Naive thymus-derived CD4-positive, alpha-beta T cell (primary cell): ENCODE measurements around the gene SLC22A23. TPM values are rescaled to one million over a fixed set of nuclear protein-coding genes. Genes with fewer than 3 reads are reported as not detected.

Source experiments
- ATAC-seq: fragments of 150-1000 bp; cut with Tn5 transposase; 2 replicates; pipeline ENCODE4 v1.10.0; 2021; ENCODE audit warnings: mild to moderate bottlenecking, moderate library complexity
- CTCF ChIA-PET: fragments of 350-600 bp; sonication (Branson Sonifier 250); formaldehyde crosslinking; loops from one replicate; lab custom pipeline; 2021; ENCODE audit warnings: antibody characterized with exemption; lab: Charles Lee
- POLR2A ChIA-PET: fragments of 350-600 bp; sonication (Branson Sonifier 250); formaldehyde crosslinking; loops from one replicate; lab custom pipeline; 2021; ENCODE audit warnings: antibody characterized with exemption, inconsistent platforms; lab: Charles Lee
- DNase-seq, 9 donors: peaks; one replicate each; pipeline versions ENCODE4 v3.0.0 to v3.0.0-alpha.2; 2020 to 2022; ENCODE audit warnings: mixed read lengths in 1 of 9
- H3K27ac ChIP-seq: one replicate; pipeline ENCODE4 v1.7.0; 2013; ENCODE audit warnings: mild to moderate bottlenecking, low read depth, low read length, moderate library complexity
- H3K27me3 ChIP-seq, 2 donors: one replicate each; pipeline ENCODE4 v1.7.0; 2013; ENCODE audit warnings: low read length in 2 of 2, mild to moderate bottlenecking in 2 of 2, moderate library complexity in 2 of 2; ENCODE audit not compliant: control insufficient read depth in 2 of 2, insufficient read depth in 2 of 2
- H3K36me3 ChIP-seq, 3 experiments: 1 replicate in 2 of 3; 2 replicates in 1 of 3; pipeline ENCODE4 v1.7.0; 2013; ENCODE audit warnings: low read length in 3 of 3, mild to moderate bottlenecking in 3 of 3, moderate library complexity in 1 of 3; ENCODE audit not compliant: insufficient read depth in 3 of 3, control insufficient read depth in 2 of 3
- H3K4me1 ChIP-seq, 2 donors: one replicate each; pipeline ENCODE4 v1.7.0; 2013; ENCODE audit warnings: low read length in 2 of 2, mild to moderate bottlenecking in 2 of 2, moderate library complexity in 1 of 2; ENCODE audit not compliant: control insufficient read depth in 2 of 2, insufficient read depth in 2 of 2
- H3K4me3 ChIP-seq: 2 replicates; pipeline ENCODE4 v1.7.0; 2013; ENCODE audit warnings: mild to moderate bottlenecking, low read length
- H3K9me3 ChIP-seq, 3 experiments: 1 replicate in 2 of 3; 2 replicates in 1 of 3; pipeline ENCODE4 v1.7.0; 2013; ENCODE audit warnings: low read length in 3 of 3; ENCODE audit not compliant: control insufficient read depth in 2 of 3
- H3K27ac Mint-ChIP-seq, 9 donors: one replicate each; pipeline ENCODE4 v1.8.0; 2020 to 2022; ENCODE audit warnings: mixed read lengths in 9 of 9, mild to moderate bottlenecking in 8 of 9, moderate library complexity in 5 of 9, inconsistent platforms in 2 of 9
- H3K27me3 Mint-ChIP-seq, 5 donors: one replicate each; pipeline ENCODE4 v1.8.0; 2021 to 2022; ENCODE audit warnings: mixed read lengths in 5 of 5, mild to moderate bottlenecking in 1 of 5
- H3K36me3 Mint-ChIP-seq, 5 donors: one replicate each; pipeline ENCODE4 v1.8.0; 2020 to 2022; ENCODE audit warnings: mixed read lengths in 5 of 5, mild to moderate bottlenecking in 3 of 5, inconsistent platforms in 1 of 5
- H3K4me1 Mint-ChIP-seq, 7 donors: one replicate each; pipeline ENCODE4 v1.8.0; 2020 to 2022; ENCODE audit warnings: mixed read lengths in 7 of 7, mild to moderate bottlenecking in 3 of 7, inconsistent platforms in 1 of 7
- H3K4me3 Mint-ChIP-seq, 10 donors: one replicate each; pipeline ENCODE4 v1.8.0; 2020 to 2022; ENCODE audit warnings: mild to moderate bottlenecking in 10 of 10, mixed read lengths in 10 of 10, moderate library complexity in 6 of 10, inconsistent platforms in 2 of 10
- H3K9me3 Mint-ChIP-seq, 11 donors: one replicate each; pipeline ENCODE4 v1.8.0; 2020 to 2022; ENCODE audit warnings: mixed read lengths in 11 of 11, mild to moderate bottlenecking in 4 of 11, inconsistent platforms in 1 of 11, moderate library complexity in 1 of 11
- intact Hi-C, 2 donors: fragments of 100-400 bp; cut with micrococcal nuclease; formaldehyde crosslinking; loops; one replicate each; pipeline ENCODE4 v1.15.1; 2023
- polyA plus RNA-seq, 2 donors: library from polyadenylated mRNA; unstranded; fragments of 300-500 nt; fragmentation: Illumina TruSeq; gene quantifications; one replicate each; pipeline ENCODE4 v1.2.3, GENCODE V29; 2021
- total RNA-seq, 6 experiments: library from RNA in 5 of 6; stranded (reverse) in 5 of 6; gene quantifications; 1 replicate in 5 of 6; 2 replicates in 1 of 6; pipeline ENCODE4 v1.2.3 and lab custom pipeline; 2021 to 2026

Gene SLC22A23
- total and polyA plus RNA-seq, 7 experiments from 2014 or later = 1.1 to 23.8 (median 13.6) TPM

DNA sequence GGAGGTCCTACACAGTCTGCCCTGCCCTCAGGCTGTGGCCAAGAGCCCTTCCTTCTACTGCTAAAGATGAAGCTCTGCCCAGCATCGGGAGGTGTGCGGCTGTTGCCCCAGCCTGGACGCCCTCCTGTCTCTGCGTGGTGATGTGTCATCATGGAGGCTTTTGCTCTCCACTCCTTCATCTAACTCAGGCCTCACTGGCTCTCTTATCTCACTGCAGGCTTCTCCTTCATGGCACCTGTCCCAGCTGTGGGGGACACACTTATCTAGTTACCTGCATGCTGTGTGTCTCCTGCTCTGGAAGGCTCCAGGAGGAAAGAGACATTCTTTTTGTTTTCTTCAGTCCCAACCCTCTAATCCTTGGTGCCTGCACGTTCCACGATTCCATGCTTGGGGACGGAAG is 109.0 kb downstream of the SLC22A23 start:
- CTCF ChIA-PET = no interaction called here
- no peaks in the 10 kb centered on the region for H3K36me3 ChIP-seq
- H3K9me3 Mint-ChIP-seq = no peaks in the 10 kb centered on the region

DNA sequence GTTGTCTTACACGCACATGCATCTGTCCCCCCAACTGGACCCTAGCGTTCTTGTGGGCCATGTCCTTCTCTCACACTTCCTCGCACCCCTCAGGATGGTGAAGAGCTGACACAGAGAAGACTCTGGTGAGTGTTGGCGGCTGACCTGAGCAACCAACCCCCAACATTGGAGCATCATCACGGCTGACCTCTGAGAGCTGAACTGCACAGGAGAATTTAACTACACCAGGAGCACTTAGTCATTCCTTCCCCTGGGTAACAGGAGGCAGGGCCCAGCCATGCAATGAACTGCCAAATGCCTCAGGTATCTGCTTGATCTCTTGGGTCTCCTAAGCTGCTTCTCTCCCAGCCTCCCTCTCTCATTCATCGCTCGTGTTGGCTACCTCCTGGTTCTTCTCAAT is 109.6 kb downstream of the SLC22A23 start:
- H3K4me1 Mint-ChIP-seq = peaks cover 0 to 54% (median 34%) of the 10 kb centered on the region in 7 donors
- ChIA-PET CTCF (no interaction called here), POLR2A (interaction anchor here (1.1 kb wide), 1 partner anchor 9 kb away, joined by 3 read pairs; no protein-coding TSS in a partner anchor)
- no peaks in the 10 kb centered on the region for H3K9me3 Mint-ChIP-seq
- H3K27me3 Mint-ChIP-seq = peaks cover 0 to 16% (median 5%) of the 10 kb centered on the region in 5 donors
- no peaks in the 10 kb centered on the region for H3K36me3 ChIP-seq
- H3K27ac Mint-ChIP-seq = no peak overlapping the region
- H3K27me3 ChIP-seq = no peaks in the 10 kb centered on the region
- H3K4me3 ChIP-seq = no peak overlapping the region
- H3K4me1 ChIP-seq = no peaks in the 10 kb centered on the region
- no peak overlapping the region for H3K27ac ChIP-seq
- no peaks in the 10 kb centered on the region for H3K9me3 ChIP-seq
- intact Hi-C loops = no loop called here
- no peak overlapping the region for H3K4me3 Mint-ChIP-seq
- H3K36me3 Mint-ChIP-seq = peaks cover 0 to 22% (median 4%) of the 10 kb centered on the region in 5 donors
- ATAC-seq = no peak
- no peak for DNase-seq

More for the DNA sequence above, 109.0 kb downstream of the SLC22A23 start:
- Histone ChIP-seq H3K9me3 (no peaks in the 10 kb centered on the region), H3K27ac (no peak overlapping the region), H3K4me3 (no peak overlapping the region), H3K27me3 (no peaks in the 10 kb centered on the region), H3K4me1 (no peaks in the 10 kb centered on the region)
- no peak for DNase-seq
- H3K27ac Mint-ChIP-seq = peak overlapping the region in 1 of 9 donors; percentile 56
- H3K4me1 Mint-ChIP-seq = peaks cover 0 to 55% (median 38%) of the 10 kb centered on the region in 7 donors
- no peak for ATAC-seq
- H3K36me3 Mint-ChIP-seq = peaks cover 0 to 21% (median 4%) of the 10 kb centered on the region in 5 donors
- H3K4me3 Mint-ChIP-seq = no peak overlapping the region
- POLR2A ChIA-PET = interaction anchor here (1.1 to 1.5 kb wide), 2 partner anchors 8 to 9 kb away, joined by 3 read pairs; no protein-coding TSS in a partner anchor
- intact Hi-C loops = no loop called here
- H3K27me3 Mint-ChIP-seq = peaks cover 0 to 13% (median 5%) of the 10 kb centered on the region in 5 donors

DNA sequence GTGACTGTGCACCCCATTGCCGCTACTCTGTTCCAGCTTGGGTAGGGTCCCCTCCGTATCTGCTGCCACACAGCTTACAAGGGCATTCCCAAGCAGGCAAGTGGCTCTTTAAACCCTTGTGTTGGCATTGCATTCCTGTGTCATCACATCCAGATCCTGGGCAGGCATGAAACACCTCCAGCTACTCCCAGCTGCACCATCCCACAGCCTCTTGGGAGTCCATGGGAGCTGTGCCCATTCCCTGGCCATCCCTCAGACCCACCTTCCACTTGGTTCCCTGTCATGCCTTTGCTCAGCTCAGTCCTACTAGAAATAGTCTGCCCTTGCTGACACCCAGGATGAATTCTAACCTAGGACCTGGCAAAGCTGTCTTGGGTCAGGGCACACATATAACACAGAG is 110.4 kb downstream of the SLC22A23 start:
- peaks cover 0 to 24% (median 5%) of the 10 kb centered on the region in 5 donors for H3K36me3 Mint-ChIP-seq
- H3K36me3 ChIP-seq = no peaks in the 10 kb centered on the region
- H3K4me1 ChIP-seq = no peaks in the 10 kb centered on the region
- no peak overlapping the region for H3K4me3 Mint-ChIP-seq
- H3K27ac Mint-ChIP-seq = no peak overlapping the region
- ATAC-seq = no peak
- intact Hi-C loops = no loop called here
- H3K27ac ChIP-seq = no peak overlapping the region
- H3K27me3 Mint-ChIP-seq = peaks cover 0 to 14% (median 5%) of the 10 kb centered on the region in 5 donors
- H3K4me1 Mint-ChIP-seq = peaks cover 0 to 50% (median 28%) of the 10 kb centered on the region in 7 donors
- POLR2A ChIA-PET = no interaction called here
- no peak for DNase-seq
- H3K27me3 ChIP-seq = no peaks in the 10 kb centered on the region
- CTCF ChIA-PET = no interaction called here
- H3K9me3 Mint-ChIP-seq = no peaks in the 10 kb centered on the region
- H3K9me3 ChIP-seq = no peaks in the 10 kb centered on the region
- H3K4me3 ChIP-seq = no peak overlapping the region

DNA sequence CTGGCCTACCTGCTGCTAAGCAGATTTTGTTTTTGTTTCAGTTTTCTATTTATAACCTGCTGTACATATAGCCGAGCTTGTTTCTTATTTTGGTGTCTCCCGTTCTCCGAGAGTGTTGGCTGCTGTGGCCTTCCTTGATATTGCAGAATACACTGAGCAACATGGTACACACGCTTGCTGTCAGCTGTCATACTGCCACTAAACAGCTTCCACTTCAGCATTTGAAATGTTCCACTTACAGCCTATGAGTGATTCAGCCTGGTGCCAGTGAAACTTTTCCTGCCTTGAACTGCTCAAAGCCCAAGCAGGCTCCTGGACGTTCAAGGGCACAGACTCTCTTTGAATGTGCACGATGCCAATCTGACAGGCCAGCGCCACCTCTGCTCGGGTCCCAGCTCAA is 111.0 kb downstream of the SLC22A23 start:
- Mint-ChIP-seq H3K27me3 (peaks cover 0 to 14% (median 5%) of the 10 kb centered on the region in 5 donors), H3K27ac (peak overlapping the region in 1 of 9 donors; percentile 85), H3K36me3 (peaks cover 0 to 27% (median 10%) of the 10 kb centered on the region in 5 donors), H3K9me3 (no peaks in the 10 kb centered on the region), H3K4me3 (no peak overlapping the region), H3K4me1 (peaks cover 0 to 50% (median 28%) of the 10 kb centered on the region in 7 donors)
- DNase-seq = no peak
- intact Hi-C loops = no loop called here
- ChIA-PET CTCF (interaction anchor here (0.6 kb wide), 1 partner anchor 561 kb away, joined by 3 read pairs; no protein-coding TSS in a partner anchor), POLR2A (no interaction called here)
- ATAC-seq = no peak
- Histone ChIP-seq H3K9me3 (no peaks in the 10 kb centered on the region), H3K4me3 (no peak overlapping the region), H3K27ac (no peak overlapping the region), H3K36me3 (no peaks in the 10 kb centered on the region), H3K4me1 (no peaks in the 10 kb centered on the region), H3K27me3 (no peaks in the 10 kb centered on the region)

DNA sequence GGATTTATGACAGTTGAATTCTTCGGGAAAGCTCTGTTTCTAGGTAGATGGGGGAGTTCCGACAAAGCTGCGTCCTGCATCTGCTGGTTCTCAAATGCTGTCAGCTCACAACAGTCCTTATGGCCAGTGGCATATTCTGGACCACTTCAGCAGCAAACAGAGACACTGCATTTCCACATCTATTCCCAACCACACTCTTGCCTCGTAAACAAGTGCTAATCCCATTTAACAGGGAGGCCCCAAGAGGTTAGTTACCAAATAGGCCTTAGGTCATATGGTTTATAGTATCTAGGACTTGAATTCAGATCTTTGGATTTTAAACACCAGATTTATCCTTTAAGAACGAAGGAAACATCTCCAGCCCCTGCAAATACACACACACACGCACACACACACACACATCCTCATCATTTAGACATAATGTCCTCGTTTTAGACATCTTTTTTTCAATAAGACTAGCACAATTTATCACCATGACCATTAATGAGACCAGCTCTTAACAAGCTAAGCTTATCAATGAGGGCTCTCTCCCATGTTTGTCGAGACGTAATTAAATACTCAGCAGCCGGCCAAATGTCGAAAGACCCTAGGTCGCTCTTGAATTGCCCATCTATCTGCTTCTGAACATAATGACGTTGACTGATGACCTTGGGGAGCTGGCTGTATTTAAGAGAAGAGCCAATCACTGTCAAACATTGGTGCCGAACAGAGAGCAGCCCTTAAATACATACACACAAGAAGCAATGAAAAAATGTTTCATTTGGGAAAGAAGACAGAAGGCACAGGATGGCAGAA is 113.6 kb downstream of the SLC22A23 start:
- ChIA-PET CTCF (no interaction called here), POLR2A (interaction anchor here (0.5 kb wide), 1 partner anchor 502 kb away, joined by 3 read pairs; no protein-coding TSS in a partner anchor)
- no peak for ATAC-seq
- H3K27ac Mint-ChIP-seq = no peak overlapping the region
- Histone ChIP-seq H3K9me3 (no peaks in the 10 kb centered on the region), H3K4me1 (no peaks in the 10 kb centered on the region), H3K36me3 (no peaks in the 10 kb centered on the region), H3K27ac (no peak overlapping the region), H3K4me3 (no peak overlapping the region), H3K27me3 (no peaks in the 10 kb centered on the region)
- no peak overlapping the region for H3K4me3 Mint-ChIP-seq
- no peak for DNase-seq
- H3K27me3 Mint-ChIP-seq = peaks cover 0 to 8% (median 0%) of the 10 kb centered on the region in 5 donors
- intact Hi-C loops = no loop called here
- H3K4me1 Mint-ChIP-seq = peaks cover 0 to 53% (median 29%) of the 10 kb centered on the region in 7 donors
- no peaks in the 10 kb centered on the region for H3K9me3 Mint-ChIP-seq
- H3K36me3 Mint-ChIP-seq = peaks cover 0 to 20% (median 6%) of the 10 kb centered on the region in 5 donors

DNA sequence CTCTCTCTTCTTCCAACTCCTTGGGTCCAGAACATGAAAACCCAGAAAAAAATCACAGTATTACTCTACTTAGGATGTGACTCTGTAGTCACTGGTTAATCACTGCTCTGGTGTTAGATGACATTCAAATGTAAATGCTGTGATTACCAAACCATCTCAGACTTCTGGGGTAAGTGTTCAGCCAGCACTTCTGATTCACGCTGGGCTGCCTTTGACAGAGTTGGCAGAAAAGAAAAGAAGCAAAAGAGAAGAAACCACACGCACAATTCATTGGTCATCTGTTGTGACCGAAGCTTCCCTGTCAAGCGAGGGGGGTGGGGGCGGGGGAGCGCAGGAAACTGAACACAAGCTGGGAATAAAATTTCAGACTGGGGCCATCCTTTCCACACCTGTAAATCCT is 115.4 kb downstream of the SLC22A23 start:
- peaks cover 3 to 54% (median 36%) of the 10 kb centered on the region in 7 donors for H3K4me1 Mint-ChIP-seq
- DNase-seq = no peak
- intact Hi-C loops = no loop called here
- POLR2A ChIA-PET = interaction anchor here (0.7 kb wide), 1 partner anchor 11 kb away, joined by 3 read pairs; no protein-coding TSS in a partner anchor
- no peak overlapping the region for H3K27ac Mint-ChIP-seq
- no peaks in the 10 kb centered on the region for H3K9me3 Mint-ChIP-seq
- Histone ChIP-seq H3K36me3 (no peaks in the 10 kb centered on the region), H3K4me1 (no peaks in the 10 kb centered on the region), H3K27me3 (no peaks in the 10 kb centered on the region), H3K4me3 (no peak overlapping the region), H3K27ac (no peak overlapping the region), H3K9me3 (no peaks in the 10 kb centered on the region)
- CTCF ChIA-PET = no interaction called here
- H3K36me3 Mint-ChIP-seq = peaks cover 0 to 19% (median 0%) of the 10 kb centered on the region in 5 donors
- no peak overlapping the region for H3K4me3 Mint-ChIP-seq
- no peak for ATAC-seq
- H3K27me3 Mint-ChIP-seq = peaks cover 0 to 8% (median 0%) of the 10 kb centered on the region in 5 donors
